Femur (tissue), 1 donor: ENCODE measurements around the gene CAPN10.
A peak's percentile ranks its signal among the peaks of the same experiment; 100 is the strongest.

Experiments used
- DNase-seq: peaks from one replicate; pipeline ENCODE4 v3.0.0-alpha.2; 2017

The CAPN10 gene

DNA sequence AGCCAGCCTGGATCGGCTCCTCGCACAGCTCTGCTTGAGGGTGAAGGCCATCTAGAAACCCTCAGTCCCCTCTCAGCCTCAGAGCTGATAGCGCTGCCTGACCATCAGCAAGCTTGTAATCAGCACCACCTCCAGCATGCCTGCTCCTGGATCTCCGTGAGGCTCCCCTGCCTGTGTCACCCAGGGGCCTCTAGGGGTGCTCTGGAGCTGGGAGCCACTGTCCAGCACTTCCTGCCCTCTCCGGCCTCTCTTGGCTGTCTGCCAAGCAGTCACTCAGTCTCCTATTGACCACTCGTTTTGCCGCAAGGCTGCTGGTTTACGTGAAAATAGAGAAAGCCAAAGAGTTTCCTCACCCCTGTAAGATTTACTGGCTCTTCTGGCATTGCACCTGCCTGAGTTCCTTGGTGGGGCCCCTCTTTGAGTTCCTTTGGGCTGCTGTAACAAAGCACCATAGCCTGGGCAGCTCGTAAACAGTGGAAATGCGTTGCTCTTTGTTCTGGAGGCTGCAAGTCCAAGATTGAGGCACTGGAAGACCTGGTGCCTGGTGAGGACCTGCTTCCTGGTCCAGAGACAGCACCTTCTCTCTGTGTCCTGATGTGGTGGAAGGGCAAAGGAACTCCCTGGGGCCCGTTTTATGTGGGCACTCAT lies 17.9 kb downstream of the CAPN10 start:
- DNase-seq = peak; percentile 69

DNA sequence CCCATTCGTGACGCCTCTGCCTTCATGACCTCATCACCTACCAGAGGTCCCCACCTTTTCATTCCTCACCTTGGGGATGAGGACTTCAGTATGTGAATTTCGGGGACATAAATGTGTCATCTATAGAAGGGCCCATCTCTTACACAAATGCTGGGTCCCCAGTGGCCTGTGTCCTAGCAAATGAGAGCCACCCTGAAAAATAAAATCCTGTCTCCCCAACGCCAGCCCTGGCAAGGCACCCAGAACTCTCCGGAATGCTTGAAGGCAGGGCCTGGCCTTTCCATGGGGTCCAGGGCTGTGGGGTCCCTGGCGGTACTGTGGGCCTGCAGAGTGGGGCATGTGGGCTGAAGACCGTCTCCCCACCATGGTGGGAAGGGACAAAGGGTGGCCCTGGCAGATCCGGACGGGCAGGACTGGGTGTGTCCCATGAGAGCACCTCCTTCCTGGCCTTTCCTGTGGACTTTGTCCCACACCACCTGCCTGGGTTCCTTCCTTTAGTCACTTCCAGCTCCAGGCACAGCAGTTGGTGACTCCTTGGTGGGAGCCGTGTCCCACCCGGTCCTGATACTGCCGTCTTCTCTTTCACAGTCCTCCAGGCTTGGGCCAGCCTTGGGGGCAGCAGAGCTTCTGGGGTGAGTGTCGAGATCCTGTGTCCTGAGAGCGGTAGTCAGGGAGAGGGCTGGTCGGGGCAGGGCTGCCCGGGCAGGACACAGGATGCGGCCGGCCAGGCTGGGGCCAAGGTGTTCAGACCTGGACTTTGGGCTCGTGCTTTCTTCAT lies 18.6 kb downstream of the CAPN10 start:
- DNase-seq = no peak

DNA sequence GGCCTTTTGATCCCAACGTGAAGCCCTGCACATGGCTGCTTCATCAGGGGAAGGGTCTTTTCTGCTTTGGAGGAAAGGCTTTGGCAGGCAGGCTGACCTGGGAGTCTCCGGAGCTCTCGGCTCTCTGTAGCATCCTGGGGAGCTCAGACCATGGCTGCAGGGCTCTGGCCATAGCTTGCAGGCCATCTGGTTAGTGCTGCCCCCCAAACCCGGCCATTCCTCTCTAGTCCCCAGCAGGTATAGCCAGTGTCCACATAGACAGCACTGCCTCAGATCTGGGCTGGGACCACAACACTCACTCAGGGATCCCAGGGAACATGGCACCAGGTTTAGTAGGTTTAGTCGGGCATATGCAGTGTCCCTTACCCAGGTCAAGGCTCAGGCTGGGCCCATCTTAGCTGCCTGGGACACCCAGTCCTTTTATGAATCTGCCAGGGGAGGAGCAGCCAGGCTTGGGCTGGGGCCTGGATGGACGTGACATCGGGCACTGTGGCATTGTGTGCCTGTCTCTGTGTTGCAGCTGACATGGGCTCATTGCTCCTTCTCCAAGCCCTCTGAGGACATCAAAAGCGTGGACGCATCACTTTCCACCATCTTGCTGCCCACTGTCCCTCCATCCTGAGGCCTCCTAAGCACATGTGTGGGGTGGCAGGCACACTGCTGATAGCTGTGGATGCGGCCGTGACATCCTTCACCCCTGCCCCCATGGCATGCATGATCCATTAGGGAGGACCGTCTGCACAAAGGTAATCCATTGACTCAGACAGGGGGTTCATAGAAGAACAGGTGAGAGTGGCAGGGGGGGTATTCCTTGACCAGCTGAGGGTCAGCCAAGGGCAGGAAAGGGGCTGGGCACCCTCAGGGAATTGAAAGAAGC lies 19.6 kb downstream of the CAPN10 start:
- DNase-seq = no peak

DNA sequence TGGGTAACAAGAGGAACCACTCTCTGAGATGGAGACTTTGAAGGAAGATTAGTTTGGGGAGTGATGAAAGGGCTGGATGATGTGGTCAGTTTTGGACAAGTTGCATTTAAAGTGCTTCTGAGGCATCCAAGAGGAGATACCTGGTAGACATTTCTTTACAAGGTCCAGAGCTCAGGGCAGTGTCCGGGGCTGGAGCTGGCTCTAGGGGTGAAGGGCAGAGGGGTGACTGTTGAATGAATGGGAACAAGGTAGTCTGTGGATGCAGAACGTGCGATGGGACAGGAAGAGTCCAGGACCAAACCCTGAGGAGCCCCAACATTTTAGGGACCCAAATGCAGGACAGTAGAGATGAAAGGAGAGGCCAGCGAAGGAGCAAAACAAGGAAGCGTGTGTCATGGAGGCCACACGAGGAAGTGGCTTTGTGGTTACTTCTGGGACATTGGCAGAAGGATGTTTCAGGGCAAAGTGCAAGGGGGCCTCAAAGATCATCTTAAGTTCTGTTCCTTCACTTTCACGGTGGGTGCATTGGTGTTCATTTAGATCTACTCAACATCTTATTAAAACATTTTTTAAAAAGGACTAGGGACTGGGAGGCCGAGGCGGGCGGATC lies 25.2 kb downstream of the CAPN10 start:
- peak; percentile 26 for DNase-seq

DNA sequence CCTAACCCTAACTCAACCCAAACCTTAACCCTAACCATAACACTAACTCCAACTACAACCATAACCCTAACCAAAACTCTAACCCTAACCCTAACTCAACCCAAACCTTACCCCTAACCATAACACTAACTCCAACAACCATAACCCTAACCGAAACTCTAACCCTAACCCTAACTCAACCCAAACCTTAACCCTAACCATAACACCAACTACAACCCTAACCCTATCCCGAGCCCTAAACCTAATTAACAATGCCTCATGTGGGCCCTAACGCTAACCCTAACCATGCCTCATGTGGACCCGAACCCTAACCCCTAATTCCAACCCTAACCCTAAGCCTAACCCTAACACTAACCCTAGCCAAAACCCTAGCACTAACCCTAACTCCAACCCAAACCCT lies 27.2 kb downstream of the CAPN10 start:
- no peak for DNase-seq

GRCh38 chr2:240614391-240614790 lies 27.9 kb downstream of the CAPN10 start:
- peak; percentile 2 for DNase-seq

GRCh38 chr2:240615396-240615795 lies 28.9 kb downstream of the CAPN10 start:
- DNase-seq = peak; percentile 5

DNA sequence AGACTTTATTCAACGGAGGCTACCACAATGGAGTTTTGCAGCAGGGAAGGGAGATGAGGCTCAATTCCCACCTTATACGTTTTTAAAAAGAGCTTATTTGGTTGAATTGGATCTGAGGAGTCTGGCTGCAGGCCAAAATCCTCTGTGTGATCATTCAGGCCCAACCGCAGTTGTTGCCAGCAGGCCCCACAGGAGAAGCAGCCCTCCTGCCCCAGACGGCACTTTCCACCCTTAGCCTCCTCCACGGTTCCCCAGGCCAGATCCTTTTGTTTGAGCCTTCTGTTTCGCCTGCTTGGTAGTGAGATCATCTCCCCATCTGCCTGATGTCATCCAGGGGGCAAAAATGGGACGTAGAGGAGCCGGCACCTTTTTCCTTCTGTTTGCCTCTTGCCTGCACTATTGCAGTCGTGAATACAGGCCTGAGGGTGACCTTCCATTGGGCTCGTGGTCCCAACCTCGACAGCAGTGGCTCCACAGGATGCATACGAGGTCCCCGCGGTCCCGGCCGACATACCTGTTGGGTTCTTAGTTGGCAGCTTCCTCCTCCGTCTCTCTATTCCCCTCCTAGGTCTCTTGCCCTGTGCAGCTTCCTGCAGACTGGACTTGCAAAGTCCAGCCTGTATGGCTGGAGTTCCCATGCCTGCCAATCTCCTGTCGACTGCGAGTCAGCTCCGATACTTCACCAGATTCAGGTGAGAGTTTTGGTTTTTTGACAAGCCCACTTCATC lies 29.4 kb downstream of the CAPN10 start:
- peak; percentile 8 for DNase-seq

DNA sequence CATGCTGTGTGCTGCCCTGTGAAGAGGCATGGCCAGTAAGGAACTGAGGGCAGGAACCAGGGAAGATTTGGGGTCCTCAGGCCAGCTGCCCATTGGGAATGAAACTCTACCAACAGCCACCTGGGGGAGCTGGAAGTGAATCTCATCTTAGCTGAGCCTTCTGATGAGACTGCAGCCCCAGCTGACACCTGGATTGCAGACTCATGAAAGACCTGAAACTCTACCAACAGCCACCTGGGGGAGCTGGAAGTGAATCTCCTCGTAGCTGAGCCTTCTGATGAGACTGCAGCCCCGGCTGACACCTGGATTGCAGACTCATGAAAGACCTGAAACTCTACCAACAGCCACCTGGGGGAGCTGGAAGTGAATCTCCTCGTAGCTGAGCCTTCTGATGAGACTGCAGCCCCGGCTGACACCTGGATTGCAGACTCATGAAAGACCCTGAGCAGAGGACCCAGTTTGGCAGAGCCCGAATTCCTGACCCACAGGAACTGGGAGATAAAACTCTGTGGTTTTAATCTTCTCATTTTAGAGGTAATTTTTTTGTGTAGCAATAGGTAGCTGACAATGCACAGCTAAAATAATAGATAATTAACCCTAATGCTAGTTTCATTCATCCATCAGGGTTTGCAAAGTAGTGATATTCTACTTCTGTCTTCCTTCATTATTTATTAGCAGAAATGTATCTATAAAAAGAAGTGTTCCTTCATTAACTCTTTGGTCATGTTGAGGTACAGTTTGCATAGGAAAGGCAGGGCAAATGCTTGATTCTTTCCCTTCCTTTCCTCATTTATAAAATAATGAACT lies 30.5 kb downstream of the CAPN10 start:
- peak; percentile 1 for DNase-seq

DNA sequence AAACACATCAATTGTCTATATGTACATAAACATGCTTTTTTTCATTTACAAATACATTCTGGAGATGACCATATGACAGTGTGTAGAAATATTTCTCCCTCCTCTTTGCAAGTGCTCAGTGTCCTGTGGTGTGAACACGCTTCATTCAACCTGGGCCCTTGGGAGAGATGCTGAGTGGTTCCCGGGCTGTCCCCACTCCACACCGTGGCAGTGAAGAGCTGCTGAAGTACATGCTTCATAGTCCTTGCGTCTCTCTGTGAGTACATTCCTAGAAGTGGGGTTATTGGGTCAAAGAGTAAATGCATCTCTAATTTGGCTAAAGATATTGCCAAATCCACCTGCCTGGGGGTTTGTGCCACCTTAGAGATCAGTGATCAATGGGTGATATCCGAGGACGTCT lies 32.2 kb downstream of the CAPN10 start:
- DNase-seq = no peak

DNA sequence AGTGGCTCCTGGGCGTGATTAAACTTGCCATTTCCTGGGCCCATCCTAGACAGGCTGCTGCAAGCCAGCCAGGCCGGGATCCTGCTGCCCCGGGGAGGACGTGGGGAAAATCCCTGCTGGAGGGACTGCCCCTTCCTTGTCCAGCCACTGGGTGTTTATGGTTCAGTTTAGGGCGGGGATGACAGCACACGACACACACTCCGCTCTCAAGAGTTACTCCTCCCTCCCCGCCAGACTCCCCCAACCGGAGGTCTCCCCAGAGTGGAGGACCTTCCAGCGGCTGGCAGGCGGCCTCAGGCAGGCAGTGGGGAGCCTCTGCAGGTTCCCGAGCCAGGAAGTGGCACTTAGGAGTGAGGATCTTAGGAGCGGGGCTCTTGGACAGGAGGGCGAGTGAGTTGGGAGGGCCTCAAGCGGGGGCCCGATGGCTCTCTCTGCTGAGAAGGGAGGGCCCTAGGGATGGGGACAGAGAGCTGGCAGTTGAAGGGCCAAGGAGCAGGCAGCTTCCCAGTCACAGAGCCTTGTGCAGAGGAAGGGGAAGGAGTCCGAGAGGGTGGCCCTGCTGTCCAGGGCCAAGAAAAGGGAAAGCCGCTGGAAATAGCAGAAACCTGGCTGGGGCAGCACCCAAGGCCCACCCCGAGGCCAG lies 33.1 kb downstream of the CAPN10 start:
- peak; percentile 7 for DNase-seq

DNA sequence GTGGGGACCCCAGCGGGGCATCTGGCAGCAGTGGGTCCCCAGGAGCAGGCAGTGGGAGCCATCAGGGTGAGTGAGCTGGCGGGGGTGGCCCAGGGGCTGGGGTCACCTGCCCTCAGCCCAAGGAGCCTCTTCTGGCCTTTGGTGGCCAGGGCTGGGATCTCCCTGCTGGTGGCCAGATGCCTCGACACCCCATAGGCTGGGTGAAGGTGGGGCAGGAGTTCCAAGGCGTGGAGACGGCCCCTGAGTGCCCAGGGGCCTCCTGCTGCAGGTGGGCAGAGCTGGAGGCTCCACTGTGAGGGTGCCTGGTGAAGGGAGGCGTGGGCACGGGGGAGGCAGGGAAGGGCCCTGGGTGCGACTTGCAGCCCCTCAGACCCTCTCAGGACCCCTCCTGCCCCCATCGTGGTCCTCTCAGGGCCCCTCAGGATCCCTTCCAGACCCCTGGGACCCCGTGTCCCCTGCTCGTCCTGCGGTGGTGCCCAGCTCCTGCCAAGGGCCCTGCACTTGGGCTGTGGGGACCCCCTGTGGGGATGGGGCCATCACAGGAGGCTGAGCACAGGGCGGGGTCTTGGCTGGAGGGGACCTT lies 33.7 kb downstream of the CAPN10 start:
- DNase-seq = peak; percentile 10

- DNase-seq = peak; percentile 16
Observed at GRCh38 chr2:240620859-240621258, 34.3 kb downstream of the CAPN10 start.

DNA sequence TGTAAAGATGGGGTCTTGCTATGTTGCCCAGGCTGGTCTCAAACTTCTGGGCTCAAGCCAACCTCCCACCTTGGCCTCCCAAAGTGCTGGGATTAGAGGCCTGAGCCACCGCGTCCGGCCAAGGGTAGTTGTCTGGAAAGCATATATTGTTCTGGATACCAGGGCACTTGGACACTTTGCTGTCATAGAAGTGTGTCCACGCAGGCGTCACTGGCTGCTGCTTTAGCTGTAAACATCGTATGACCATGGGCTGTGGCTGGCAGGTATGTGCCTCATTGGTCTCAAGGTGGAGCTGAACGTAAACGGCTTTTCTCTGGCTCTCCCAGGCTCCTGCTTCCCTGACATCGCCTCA lies 35.5 kb downstream of the CAPN10 start:
- DNase-seq = peak; percentile 14

DNA sequence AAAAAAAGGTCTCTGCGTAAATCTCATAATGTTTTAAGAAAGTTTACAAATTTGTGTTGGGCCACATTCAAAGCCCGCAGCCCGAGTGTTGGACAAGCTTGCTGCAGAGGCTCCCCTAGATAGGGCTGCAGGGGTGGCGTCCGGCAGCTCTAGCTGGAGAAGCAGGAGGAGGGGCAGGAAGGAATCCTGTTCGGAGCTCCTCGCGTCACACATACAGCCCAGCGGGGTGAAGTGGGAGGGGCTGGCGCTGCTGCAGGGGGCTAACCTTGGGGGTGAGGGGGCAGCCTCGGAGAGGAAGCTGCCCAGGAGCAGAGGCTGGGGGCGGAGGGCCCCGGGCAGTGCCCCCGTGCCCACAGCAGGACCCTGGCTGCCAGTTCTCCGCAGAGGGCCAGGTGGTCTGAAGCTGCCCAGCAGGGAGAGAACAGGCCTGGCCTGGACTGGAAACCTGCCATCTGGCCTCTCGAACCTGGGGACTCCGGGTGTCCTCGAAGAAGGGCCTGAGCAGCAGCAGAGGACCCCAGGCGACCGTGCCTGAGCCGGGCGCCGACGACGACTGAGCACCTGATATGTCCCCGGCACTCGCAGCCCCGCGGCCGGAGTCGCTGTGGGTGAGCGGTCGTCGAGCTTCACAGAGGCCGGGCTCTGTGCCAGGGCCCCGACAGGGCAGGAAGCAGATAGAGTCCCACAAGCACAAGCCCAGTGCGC lies 36.1 kb downstream of the CAPN10 start:
- DNase-seq = peak; percentile 41

GRCh38 chr2:240623531-240624010 lies 37.0 kb downstream of the CAPN10 start:
- DNase-seq = peak; percentile 17

DNA sequence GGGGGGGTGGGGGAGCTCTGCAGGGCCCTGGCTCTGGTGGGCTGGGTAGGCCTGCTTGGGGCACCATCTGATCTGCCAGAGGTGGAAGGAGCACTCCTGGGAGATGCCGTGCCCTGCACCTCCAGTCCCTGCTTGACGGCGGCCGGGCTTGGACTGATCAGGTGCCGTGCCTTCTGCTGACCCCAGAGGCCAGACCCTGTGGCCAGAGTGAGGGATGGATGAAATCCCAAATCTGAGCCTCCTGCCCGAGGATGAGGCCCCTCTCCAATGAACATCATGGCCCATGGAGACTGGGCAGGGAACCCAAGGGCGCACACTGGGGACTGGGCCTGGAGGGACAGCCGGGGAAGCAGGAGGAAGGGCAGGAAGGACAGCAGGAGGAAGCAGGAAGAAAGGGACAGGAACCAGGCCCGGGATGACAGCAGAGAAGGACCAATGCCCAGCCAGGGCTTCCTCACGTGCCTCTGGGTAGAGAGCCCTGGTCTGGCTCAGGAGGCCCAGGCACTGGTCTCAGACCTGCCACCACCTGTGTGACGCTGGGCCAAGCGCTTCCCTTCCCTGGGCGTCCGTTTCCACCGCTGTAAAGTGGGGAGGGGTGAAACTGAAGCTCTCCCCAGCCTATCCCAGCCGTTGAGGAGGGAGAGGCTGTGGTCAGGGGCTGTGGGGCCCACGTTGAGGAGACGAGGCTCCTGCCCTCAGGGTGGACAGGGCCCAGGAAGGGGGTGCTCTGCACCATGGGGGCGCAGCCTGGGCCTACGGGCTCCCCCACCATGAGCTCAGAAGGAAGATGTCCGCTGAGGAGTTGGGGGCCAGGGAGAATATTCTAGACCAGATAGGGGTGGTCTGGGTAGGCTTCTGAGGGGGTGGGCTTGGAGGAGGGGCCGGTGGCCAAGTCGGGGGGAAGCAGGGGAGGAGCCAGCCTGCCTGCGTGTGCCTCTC lies 37.7 kb downstream of the CAPN10 start:
- DNase-seq = peak; percentile 11

GRCh38 chr2:240624950-240625621 lies 38.6 kb downstream of the CAPN10 start, which contains the start of gene GPR35:
TSS of gene GPR35 (plus strand) at chr2:240625480. CDS start at chr2:240629953, 4,473 bp downstream.
- peak; percentile 56 for DNase-seq
